ENCODE data around the gene ZNF687. TPM values are rescaled to one million over a fixed set of nuclear protein-coding genes. Genes with fewer than 3 reads are reported as not detected.
A peak's percentile ranks its signal among the peaks of the same experiment; 100 is the strongest.

ZNF687 gene
- polyA plus RNA-seq, 1 experiment: 19.8 TPM

DNA sequence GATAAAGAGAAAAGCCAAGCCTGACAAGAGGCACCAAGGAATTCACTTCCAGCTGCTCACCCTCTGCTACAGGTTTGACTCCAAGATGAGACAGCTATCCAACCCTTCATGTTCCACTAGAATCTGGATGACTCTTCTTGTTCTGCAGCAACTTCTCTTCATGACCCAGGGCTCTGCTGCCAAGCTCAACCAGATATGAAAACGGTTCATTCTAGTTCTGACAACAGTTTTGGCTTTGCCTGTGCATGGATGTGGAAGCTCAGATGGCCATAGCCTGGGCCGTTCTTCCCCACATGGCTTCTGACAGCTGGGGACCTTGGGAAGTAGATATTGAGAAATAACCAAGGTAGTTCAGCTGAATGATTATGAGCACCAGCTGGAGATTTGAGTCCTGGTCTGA lies 31.4 kb downstream of the ZNF687 start:
- ChIA-PET POLR2A (interaction anchor here (0.7 kb wide), 1 partner anchor 14 kb away, joined by 3 read pairs; the partner anchor contains the start of gene PI4KB), CTCF (interaction anchor here (0.8 to 5.9 kb wide), 6 partner anchors 11 to 125 kb away, joined by 3 to 44 read pairs (median 5); no protein-coding TSS in a partner anchor)
- H3K36me3 ChIP-seq (ENCODE audit: control insufficient read depth, insufficient read depth, low read length): peaks cover 10% of the 10 kb centered on the region
- no peak for DNase-seq (ENCODE audit: low read depth)
- H3K27me3 ChIP-seq (ENCODE audit: control insufficient read depth, insufficient read depth, low read length): no peaks in the 10 kb centered on the region
- no peak overlapping the region for H3K4me3 ChIP-seq (ENCODE audit: low read depth, low read length)
- TF ChIP-seq, protein P1, sequence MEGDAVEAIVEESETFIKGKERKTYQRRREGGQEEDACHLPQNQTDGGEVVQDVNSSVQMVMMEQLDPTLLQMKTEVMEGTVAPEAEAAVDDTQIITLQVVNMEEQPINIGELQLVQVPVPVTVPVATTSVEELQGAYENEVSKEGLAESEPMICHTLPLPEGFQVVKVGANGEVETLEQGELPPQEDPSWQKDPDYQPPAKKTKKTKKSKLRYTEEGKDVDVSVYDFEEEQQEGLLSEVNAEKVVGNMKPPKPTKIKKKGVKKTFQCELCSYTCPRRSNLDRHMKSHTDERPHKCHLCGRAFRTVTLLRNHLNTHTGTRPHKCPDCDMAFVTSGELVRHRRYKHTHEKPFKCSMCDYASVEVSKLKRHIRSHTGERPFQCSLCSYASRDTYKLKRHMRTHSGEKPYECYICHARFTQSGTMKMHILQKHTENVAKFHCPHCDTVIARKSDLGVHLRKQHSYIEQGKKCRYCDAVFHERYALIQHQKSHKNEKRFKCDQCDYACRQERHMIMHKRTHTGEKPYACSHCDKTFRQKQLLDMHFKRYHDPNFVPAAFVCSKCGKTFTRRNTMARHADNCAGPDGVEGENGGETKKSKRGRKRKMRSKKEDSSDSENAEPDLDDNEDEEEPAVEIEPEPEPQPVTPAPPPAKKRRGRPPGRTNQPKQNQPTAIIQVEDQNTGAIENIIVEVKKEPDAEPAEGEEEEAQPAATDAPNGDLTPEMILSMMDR (IDR thresholded peaks at IDR 0.05; ENCODE audit: insufficient read depth, low read depth, low read length): no peak

DNA sequence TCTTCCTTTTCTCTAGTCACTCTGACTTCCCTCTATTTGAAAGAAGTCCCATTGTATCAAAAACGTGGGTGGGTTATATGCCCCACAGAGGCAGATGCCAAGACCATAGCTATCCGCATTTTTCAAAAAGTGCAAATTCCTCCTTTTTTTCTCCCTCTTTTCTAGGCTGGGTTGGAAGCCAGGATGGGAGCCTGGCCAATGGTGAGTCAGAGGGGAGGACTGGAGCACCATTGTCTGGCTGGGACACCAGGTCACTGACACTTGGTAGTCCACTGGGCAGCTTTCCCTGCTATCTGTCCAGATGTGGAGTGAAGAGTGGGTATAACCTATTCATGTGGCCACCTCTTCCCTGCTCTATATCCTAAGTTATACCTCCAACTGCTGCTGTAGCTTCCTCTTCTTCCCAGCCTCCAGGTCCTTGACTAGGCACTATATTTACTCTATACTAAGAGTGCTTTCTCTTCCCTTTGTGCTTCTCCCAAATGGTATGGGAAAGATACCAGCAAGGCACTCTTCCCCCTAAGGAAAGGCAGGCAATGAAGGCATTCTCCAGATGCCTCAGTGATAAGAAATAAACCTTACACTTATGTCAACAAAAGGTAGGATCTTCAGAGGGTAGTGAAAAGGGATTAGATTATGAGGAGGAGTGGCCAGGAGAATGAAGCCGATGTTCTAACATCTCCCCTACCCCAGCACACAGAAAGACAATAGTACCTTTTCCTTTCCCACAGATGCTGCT lies 32.2 kb downstream of the ZNF687 start:
- POLR2A ChIA-PET: interaction anchor here (0.6 to 0.7 kb wide), 2 partner anchors 12 to 13 kb away, joined by 3 read pairs; partner anchors contain the start of gene PI4KB
- CTCF ChIA-PET: interaction anchor here (0.8 to 5.9 kb wide), 7 partner anchors 11 to 124 kb away, joined by 3 to 44 read pairs (median 4); no protein-coding TSS in a partner anchor
- peak; percentile 54 for DNase-seq (ENCODE audit: low read depth)
- TF ChIP-seq, protein P1 (IDR thresholded peaks at IDR 0.05; ENCODE audit: insufficient read depth, low read depth, low read length): no peak
- Histone ChIP-seq H3K4me3 (ENCODE audit: low read depth, low read length) (no peak overlapping the region), H3K36me3 (ENCODE audit: control insufficient read depth, insufficient read depth, low read length) (peaks cover 10% of the 10 kb centered on the region), H3K27me3 (ENCODE audit: control insufficient read depth, insufficient read depth, low read length) (no peaks in the 10 kb centered on the region)

DNA sequence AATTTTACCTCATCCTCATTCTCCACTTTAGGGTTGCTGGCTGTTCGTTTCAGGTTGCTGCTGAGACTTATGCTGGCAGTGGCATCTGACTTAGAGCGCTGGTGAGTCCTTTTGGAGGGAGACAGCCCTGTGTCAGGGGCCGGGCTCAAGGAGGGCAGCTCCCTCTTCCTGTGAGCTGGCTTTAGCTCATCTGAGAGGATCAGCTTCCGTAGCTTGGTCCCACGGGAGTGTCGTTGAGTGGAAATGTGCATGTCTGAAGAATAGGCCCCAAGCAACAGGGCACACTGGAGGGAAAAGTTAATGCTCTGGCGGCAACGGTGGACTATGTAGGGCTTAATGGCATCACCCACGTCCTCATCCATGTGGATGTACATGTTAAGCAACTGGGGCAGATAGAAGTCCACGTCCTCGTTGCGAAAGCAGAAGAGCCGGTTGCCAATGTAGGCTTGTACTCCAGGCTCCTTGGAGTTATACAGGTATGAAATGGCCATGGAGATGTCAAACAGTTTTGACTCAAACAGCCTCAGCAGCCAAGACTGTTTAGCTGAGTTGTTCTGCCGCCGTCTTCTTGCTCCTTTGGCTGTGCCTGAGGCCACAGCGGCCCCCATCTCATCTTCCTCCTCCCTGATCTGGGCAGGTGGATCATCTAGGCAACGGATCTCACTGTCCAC lies 33.6 kb downstream of the ZNF687 start:
- TF ChIP-seq, protein P1 (IDR thresholded peaks at IDR 0.05; ENCODE audit: insufficient read depth, low read depth, low read length): no peak
- Histone ChIP-seq H3K4me3 (ENCODE audit: low read depth, low read length) (no peak overlapping the region), H3K36me3 (ENCODE audit: control insufficient read depth, insufficient read depth, low read length) (peaks cover 15% of the 10 kb centered on the region), H3K27me3 (ENCODE audit: control insufficient read depth, insufficient read depth, low read length) (no peaks in the 10 kb centered on the region)
- POLR2A ChIA-PET: no interaction called here
- DNase-seq (ENCODE audit: low read depth): no peak
- CTCF ChIA-PET: interaction anchor here (1.7 kb wide), 1 partner anchor 257 kb away, joined by 3 read pairs; the partner anchor contains the start of gene CDC42SE1

DNA sequence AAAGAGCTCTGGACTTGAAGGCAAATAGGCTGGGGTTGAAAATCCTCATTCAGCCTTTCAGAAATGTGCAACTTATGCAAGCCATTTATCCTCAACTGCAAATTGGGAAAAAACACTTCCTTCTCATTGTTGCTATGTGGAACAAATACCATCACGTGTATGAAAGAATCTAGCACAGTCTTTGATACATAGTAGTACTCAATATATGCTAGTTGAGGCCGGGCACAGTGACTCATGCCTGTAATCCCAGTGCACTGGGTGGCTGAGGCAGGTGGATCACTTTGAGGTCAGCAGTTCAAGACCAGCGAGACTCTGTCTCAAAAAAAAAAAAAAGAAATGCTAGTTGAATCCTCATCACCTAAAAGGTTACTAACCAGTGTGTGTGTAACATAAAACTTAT lies 36.9 kb downstream of the ZNF687 start:
- ChIA-PET POLR2A (no interaction called here), CTCF (interaction anchor here (2.1 kb wide), 1 partner anchor 9 kb away, joined by 6 read pairs; no protein-coding TSS in a partner anchor)
- DNase-seq (ENCODE audit: low read depth): no peak
- H3K36me3 ChIP-seq (ENCODE audit: control insufficient read depth, insufficient read depth, low read length): peaks cover 17% of the 10 kb centered on the region
- no peaks in the 10 kb centered on the region for H3K27me3 ChIP-seq (ENCODE audit: control insufficient read depth, insufficient read depth, low read length)
- TF ChIP-seq, protein P1 (IDR thresholded peaks at IDR 0.05; ENCODE audit: insufficient read depth, low read depth, low read length): no peak
- no peak overlapping the region for H3K4me3 ChIP-seq (ENCODE audit: low read depth, low read length)

DNA sequence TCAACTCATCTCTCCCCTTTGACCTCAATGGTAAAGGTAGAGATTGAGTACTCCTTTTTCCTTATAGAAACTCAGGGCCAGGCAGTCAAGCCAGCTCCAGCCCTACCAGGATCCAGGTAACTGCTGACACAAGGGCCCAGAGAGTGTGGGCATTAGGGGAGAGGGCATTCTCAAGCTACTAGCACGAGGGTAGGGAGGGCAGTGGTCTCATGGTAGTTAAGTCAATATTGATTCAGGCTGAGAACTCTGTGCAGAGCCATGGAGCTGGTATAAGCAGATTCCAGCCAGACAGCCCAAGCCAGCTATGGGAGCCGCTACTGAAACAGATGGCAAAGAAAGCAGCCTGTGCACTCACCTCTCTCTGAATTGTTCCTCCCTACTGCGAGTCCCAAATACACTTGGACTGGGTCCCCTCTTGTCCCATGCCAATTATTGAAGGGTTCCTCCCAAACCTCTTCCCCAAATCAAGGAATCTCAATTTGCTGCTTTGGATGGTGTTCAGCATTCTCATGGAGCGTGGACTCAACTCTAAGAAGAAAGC lies 42.4 kb downstream of the ZNF687 start:
- Histone ChIP-seq H3K27me3 (ENCODE audit: control insufficient read depth, insufficient read depth, low read length) (no peaks in the 10 kb centered on the region), H3K4me3 (ENCODE audit: low read depth, low read length) (no peak overlapping the region), H3K36me3 (ENCODE audit: control insufficient read depth, insufficient read depth, low read length) (peaks cover 9% of the 10 kb centered on the region)
- CTCF ChIA-PET: interaction anchor here (0.6 to 8.4 kb wide), 3 partner anchors 11 to 17 kb away, joined by 5 to 65 read pairs (median 6); no protein-coding TSS in a partner anchor
- POLR2A ChIA-PET: no interaction called here
- DNase-seq (ENCODE audit: low read depth): no peak
- TF ChIP-seq, protein P1 (IDR thresholded peaks at IDR 0.05; ENCODE audit: insufficient read depth, low read depth, low read length): no peak
